Activated T-helper 2 cell treated with anti-CD3 and anti-CD28 coated beads, Interferon-gamma antibody, Interleukin-2, Interleukin-4, amounts not matched to agents 10 μg/mL and 5 μg/mL and 100 μg/mL, durations not matched to agents 14 hours and 24 hours and 36 hours (primary cell): ENCODE measurements around the gene EIF2B5. TPM values are rescaled to one million over a fixed set of nuclear protein-coding genes. Genes with fewer than 3 reads are reported as not detected.

Source experiments
- total RNA-seq: library from RNA; stranded (reverse); gene quantifications from 2 replicates; pipeline ENCODE4 v1.2.3, GENCODE V29; 2022

Gene EIF2B5
- total RNA-seq, 1 donor from 2014 or later, result 75.0 TPM

Other genes starting within 250 kb of the EIF2B5 start
- gene ABCC5, start 117.5 kb upstream of the EIF2B5 start, total RNA-seq, result 20.6 and 21.0 TPM in 2 replicates
- gene HTR3D, start 103.6 kb upstream of the EIF2B5 start, total RNA-seq, result not detected in 2 replicates
- gene HTR3C, start 82.3 kb upstream of the EIF2B5 start, total RNA-seq, result not detected in 2 replicates
- not detected in 2 replicates for gene HTR3E, start 38.3 kb upstream of the EIF2B5 start, total RNA-seq
- 53.8 and 56.1 TPM in 2 replicates for gene DVL3, start 20.0 kb downstream of the EIF2B5 start, total RNA-seq
- gene AP2M1, start 39.5 kb downstream of the EIF2B5 start, total RNA-seq, result 234 and 240 TPM in 2 replicates
- 68.2 and 73.4 TPM in 2 replicates for gene ABCF3, start 50.8 kb downstream of the EIF2B5 start, total RNA-seq
- 0.11 TPM in 1 of 2 replicates, not detected in the other for gene VWA5B2, start 94.2 kb downstream of the EIF2B5 start, total RNA-seq
- gene ALG3, start 113.6 kb downstream of the EIF2B5 start, total RNA-seq, result 64.0 and 66.6 TPM in 2 replicates
- 9.5 and 10.6 TPM in 2 replicates for gene EEF1AKMT4, start 114.3 kb downstream of the EIF2B5 start, total RNA-seq
- gene CAMK2N2, start 126.2 kb downstream of the EIF2B5 start, total RNA-seq, result 0.18 TPM in 1 of 2 replicates, not detected in the other
- not detected in 2 replicates for gene ECE2, start 140.7 kb downstream of the EIF2B5 start, total RNA-seq
- gene PSMD2, start 163.9 kb downstream of the EIF2B5 start, total RNA-seq, result 268 and 275 TPM in 2 replicates
- gene EIF4G1, start 179.2 kb downstream of the EIF2B5 start, total RNA-seq, result 624 and 628 TPM in 2 replicates
- 12.6 and 13.9 TPM in 2 replicates for gene FAM131A, start 202.2 kb downstream of the EIF2B5 start, total RNA-seq
- gene CLCN2, start 226.2 kb downstream of the EIF2B5 start, total RNA-seq, result 6.9 and 9.6 TPM in 2 replicates
- gene POLR2H, start 226.4 kb downstream of the EIF2B5 start, total RNA-seq, result 150 and 155 TPM in 2 replicates
- not detected in 2 replicates for gene THPO, start 242.8 kb downstream of the EIF2B5 start, total RNA-seq
- gene CHRD, start 244.7 kb downstream of the EIF2B5 start, total RNA-seq, result 0.07 TPM in 1 of 2 replicates, not detected in the other